OCI-LY7 (cell line): ENCODE results near the gene PTGES. TPM values are rescaled to one million over a fixed set of nuclear protein-coding genes. Genes with fewer than 3 reads are reported as not detected.

Source experiments
- BruUV-seq: library from RNA; stranded (reverse); fragments of 400-500 nt; replicated peaks from 2 replicates; lab custom pipeline; 2021; lab: Mats Ljungman, UMichigan
- CTCF ChIA-PET: fragments of 300-600 bp; sonication (Branson Sonifier 250); formaldehyde crosslinking; loops from one replicate; lab custom pipeline; 2022; ENCODE audit warnings: antibody characterized with exemption; ENCODE audit not compliant: unreplicated experiment; lab: Charles Lee
- POLR2A ChIA-PET: fragments of 300-600 bp; sonication (Branson Sonifier 250); formaldehyde crosslinking; loops from one replicate; lab custom pipeline; 2022; ENCODE audit warnings: antibody characterized with exemption; lab: Charles Lee
- DNase-seq: peaks from one replicate; pipeline ENCODE4 v3.0.0-alpha.2; 2015; ENCODE audit warnings: low spot score
- H2AFZ ChIP-seq: fragments of 200-600 bp; sonication (generic), shearing (Covaris generic); 2 replicates; pipeline ENCODE4 v1.6.1; 2014; ENCODE audit warnings: mild to moderate bottlenecking, antibody characterized with exemption, low read length, moderate library complexity
- H3K27ac ChIP-seq: fragments of 200-600 bp; sonication (generic); 2 replicates; pipeline ENCODE4 v1.5.1; 2014; ENCODE audit warnings: mixed run types, low read depth, mild to moderate bottlenecking, moderate library complexity, low read length, inconsistent platforms; ENCODE audit not compliant: poor library complexity, severe bottlenecking
- H3K36me3 ChIP-seq: fragments of 200-600 bp; sonication (generic); 2 replicates; pipeline ENCODE4 v1.6.1; 2014; ENCODE audit warnings: mild to moderate bottlenecking, antibody characterized with exemption, low read length, moderate library complexity, mixed read lengths; ENCODE audit not compliant: insufficient read depth
- H3K4me1 ChIP-seq: fragments of 200-600 bp; sonication (generic); 2 replicates; pipeline ENCODE4 v1.5.1; 2014; ENCODE audit warnings: mild to moderate bottlenecking, low read length; ENCODE audit not compliant: insufficient read depth, poor library complexity, severe bottlenecking
- H3K4me2 ChIP-seq: fragments of 200-600 bp; sonication (generic); 2 replicates; pipeline ENCODE4 v1.6.1; 2014; ENCODE audit warnings: mild to moderate bottlenecking, low read length
- H3K4me3 ChIP-seq: fragments of 200-600 bp; sonication (generic); 2 replicates; pipeline ENCODE4 v1.5.1; 2014; ENCODE audit warnings: mild to moderate bottlenecking, low read depth, low read length; ENCODE audit not compliant: poor library complexity, severe bottlenecking
- H3K79me2 ChIP-seq: fragments of 200-600 bp; sonication (generic); 2 replicates; pipeline ENCODE4 v1.6.1; 2016; ENCODE audit warnings: low read depth, mild to moderate bottlenecking, low read length, moderate library complexity, mixed read lengths; ENCODE audit not compliant: insufficient read depth
- H3K9me2 ChIP-seq: fragments of 200-600 bp; sonication (generic); 2 replicates; pipeline ENCODE4 v1.6.1; 2016; ENCODE audit warnings: mild to moderate bottlenecking, low read length, mixed read lengths; ENCODE audit not compliant: insufficient read depth
- H3K9me3 ChIP-seq: fragments of 200-600 bp; sonication (generic); 2 replicates; pipeline ENCODE4 v1.6.1; 2014; ENCODE audit warnings: mild to moderate bottlenecking, mixed run types, low read length, mixed read lengths
- H4K20me1 ChIP-seq: fragments of 200-600 bp; sonication (generic); 2 replicates; pipeline ENCODE4 v1.6.1; 2014; ENCODE audit warnings: mild to moderate bottlenecking, antibody characterized with exemption, low read length, moderate library complexity, mixed read lengths; ENCODE audit not compliant: insufficient read depth
- CTCF ChIP-seq: fragments of 200-600 bp; sonication (generic); conservative IDR thresholded peaks from 2 replicates; pipeline ENCODE4 v1.5.1; 2014; ENCODE audit warnings: mild to moderate bottlenecking, antibody characterized with exemption, low read length, moderate library complexity, mixed read lengths
- EZH2phosphoT487 ChIP-seq: fragments of 200-600 bp; sonication (generic); IDR thresholded peaks from 2 replicates; pipeline ENCODE4 v1.6.1; 2018; ENCODE audit warnings: low read depth, borderline replicate concordance, mild to moderate bottlenecking, mixed run types, antibody characterized with exemption, low read length, moderate library complexity, mixed read lengths
- intact Hi-C: fragments of 100-400 bp; cut with micrococcal nuclease; formaldehyde crosslinking; loops from one replicate; pipeline ENCODE4 v1.10.0; 2022; ENCODE audit not compliant: unreplicated experiment
- total RNA-seq, 2 experiments: library from RNA; depleted of rRNA in 1 of 2; stranded (reverse); fragments of >200 nt in 1 of 2; shearing (Covaris generic) in 1 of 2; gene quantifications; 2 replicates each; pipeline ENCODE4 v1.2.3, GENCODE V29; 2014 to 2022

Gene PTGES
- total RNA-seq, 2 experiments from 2014 or later, result not detected

- intact Hi-C loops, result no loop called here
- Histone ChIP-seq H3K79me2 (no peaks in the 10 kb centered on the region), H3K27ac (no peak overlapping the region), H3K9me2 (no peaks in the 10 kb centered on the region), H4K20me1 (no peaks in the 10 kb centered on the region), H3K4me2 (no peak overlapping the region), H3K4me1 (peaks cover 10% of the 10 kb centered on the region), H3K9me3 (no peaks in the 10 kb centered on the region), H3K36me3 (no peaks in the 10 kb centered on the region), H3K4me3 (no peak overlapping the region), H2AFZ (no peak overlapping the region)
- DNase-seq, result no peak
- CTCF ChIA-PET, result no interaction called here
- no peak for TF ChIP-seq CTCF
- no peak for TF ChIP-seq EZH2phosphoT487
- POLR2A ChIA-PET, result interaction anchor here (0.6 kb wide), 1 partner anchor 16 kb away, joined by 3 read pairs; no protein-coding TSS in a partner anchor
- BruUV-seq, result no TSS peak
Measured at GRCh38 chr9:129709438-129710168, 43.2 kb downstream of the PTGES start.

GRCh38 chr9:129708793-129709192 lies 44.0 kb downstream of the PTGES start:
- Histone ChIP-seq H3K4me2 (no peak overlapping the region), H3K27ac (no peak overlapping the region), H3K4me3 (no peak overlapping the region), H2AFZ (no peak overlapping the region), H3K36me3 (no peaks in the 10 kb centered on the region), H3K79me2 (no peaks in the 10 kb centered on the region), H3K9me2 (no peaks in the 10 kb centered on the region), H4K20me1 (no peaks in the 10 kb centered on the region), H3K4me1 (peaks cover 10% of the 10 kb centered on the region), H3K9me3 (no peaks in the 10 kb centered on the region)
- no peak for DNase-seq
- ChIA-PET POLR2A (interaction anchor here (0.6 kb wide), 1 partner anchor 17 kb away, joined by 3 read pairs; no protein-coding TSS in a partner anchor), CTCF (no interaction called here)
- intact Hi-C loops, result no loop called here
- no TSS peak for BruUV-seq
- TF ChIP-seq CTCF (no peak), EZH2phosphoT487 (no peak)

DNA sequence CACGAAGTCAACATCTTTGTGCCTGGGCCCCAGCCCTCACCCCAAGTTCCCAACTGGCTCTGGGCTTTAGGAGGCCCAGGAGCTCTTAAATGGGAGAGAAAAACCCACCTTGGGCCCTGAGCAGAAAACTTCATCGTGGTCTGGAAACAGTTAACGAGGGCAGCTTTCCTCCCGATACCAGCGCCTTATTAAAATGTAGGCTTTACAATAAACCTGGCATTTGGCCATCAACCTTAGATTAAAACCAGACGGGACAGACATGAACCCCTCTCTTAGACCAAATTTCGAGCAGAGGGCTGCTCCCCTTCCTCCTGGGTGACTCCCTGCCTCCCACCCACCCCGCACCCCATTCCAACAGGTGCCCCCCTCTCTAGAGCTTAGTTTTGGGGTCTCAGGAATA lies 48.0 kb downstream of the PTGES start:
- no peaks in the 10 kb centered on the region for H3K4me1 ChIP-seq
- H3K9me3 ChIP-seq, result no peaks in the 10 kb centered on the region
- H3K4me3 ChIP-seq, result no peak overlapping the region
- no peaks in the 10 kb centered on the region for H4K20me1 ChIP-seq
- no peak overlapping the region for H3K4me2 ChIP-seq
- DNase-seq, result no peak
- no peak overlapping the region for H2AFZ ChIP-seq
- H3K79me2 ChIP-seq, result no peaks in the 10 kb centered on the region
- ChIA-PET POLR2A (no interaction called here), CTCF (no interaction called here)
- no TSS peak for BruUV-seq
- no peak overlapping the region for H3K27ac ChIP-seq
- intact Hi-C loops, result no loop called here
- H3K9me2 ChIP-seq, result no peaks in the 10 kb centered on the region
- H3K36me3 ChIP-seq, result no peaks in the 10 kb centered on the region
- TF ChIP-seq EZH2phosphoT487, result no peak
- TF ChIP-seq CTCF, result no peak
